ENCODE data around the gene PLAAT1.

The PLAAT1 gene

GRCh38 chr3:193269343-193270028 lies 28.5 kb downstream of the PLAAT1 start:
- Histone ChIP-seq H3K27ac (ENCODE audit: poor library complexity, severe bottlenecking) (no peak overlapping the region), H3K9me3 (ENCODE audit: severe bottlenecking) (no peaks in the 10 kb centered on the region), H3K36me3 (ENCODE audit: low read depth) (no peaks in the 10 kb centered on the region), H3K4me1 (ENCODE audit: insufficient read depth, poor library complexity, severe bottlenecking) (no peaks in the 10 kb centered on the region), H3K4me3 (ENCODE audit: severe bottlenecking) (no peak overlapping the region), H3K27me3 (ENCODE audit: insufficient read depth, poor library complexity, severe bottlenecking) (peaks cover 3% of the 10 kb centered on the region)
- DNase-seq (ENCODE audit: low spot score) (no peak), ATAC-seq (ENCODE audit: low read depth) (no peak)
- TF ChIP-seq CTCF (IDR thresholded peaks at IDR 0.05; ENCODE audit: poor library complexity, severe bottlenecking) = no peak

- Histone ChIP-seq H3K36me3 (ENCODE audit: low read depth) (no peaks in the 10 kb centered on the region), H3K27me3 (ENCODE audit: insufficient read depth, poor library complexity, severe bottlenecking) (peaks cover 3% of the 10 kb centered on the region), H3K4me3 (ENCODE audit: severe bottlenecking) (no peak overlapping the region), H3K4me1 (ENCODE audit: insufficient read depth, poor library complexity, severe bottlenecking) (no peaks in the 10 kb centered on the region), H3K9me3 (ENCODE audit: severe bottlenecking) (no peaks in the 10 kb centered on the region), H3K27ac (ENCODE audit: poor library complexity, severe bottlenecking) (no peak overlapping the region)
- ATAC-seq (ENCODE audit: low read depth) (no peak), DNase-seq (ENCODE audit: low spot score) (no peak)
- no peak for TF ChIP-seq CTCF (IDR thresholded peaks at IDR 0.05; ENCODE audit: poor library complexity, severe bottlenecking)
These were observed 29.4 kb downstream of the PLAAT1 start for GRCh38 chr3:193270451-193270850.

GRCh38 chr3:193271101-193271840 lies 30.2 kb downstream of the PLAAT1 start:
- Histone ChIP-seq H3K27me3 (ENCODE audit: insufficient read depth, poor library complexity, severe bottlenecking) (peaks cover 3% of the 10 kb centered on the region), H3K9me3 (ENCODE audit: severe bottlenecking) (no peaks in the 10 kb centered on the region), H3K27ac (ENCODE audit: poor library complexity, severe bottlenecking) (no peak overlapping the region), H3K4me1 (ENCODE audit: insufficient read depth, poor library complexity, severe bottlenecking) (no peaks in the 10 kb centered on the region), H3K4me3 (ENCODE audit: severe bottlenecking) (no peak overlapping the region), H3K36me3 (ENCODE audit: low read depth) (no peaks in the 10 kb centered on the region)
- no peak for ATAC-seq (ENCODE audit: low read depth)
- TF ChIP-seq CTCF (IDR thresholded peaks at IDR 0.05; ENCODE audit: poor library complexity, severe bottlenecking) = no peak
- no peak for DNase-seq (ENCODE audit: low spot score)

- Histone ChIP-seq H3K27ac (ENCODE audit: poor library complexity, severe bottlenecking) (no peak overlapping the region), H3K36me3 (ENCODE audit: low read depth) (no peaks in the 10 kb centered on the region), H3K9me3 (ENCODE audit: severe bottlenecking) (no peaks in the 10 kb centered on the region), H3K27me3 (ENCODE audit: insufficient read depth, poor library complexity, severe bottlenecking) (no peaks in the 10 kb centered on the region), H3K4me1 (ENCODE audit: insufficient read depth, poor library complexity, severe bottlenecking) (no peaks in the 10 kb centered on the region), H3K4me3 (ENCODE audit: severe bottlenecking) (no peak overlapping the region)
- ATAC-seq (ENCODE audit: low read depth) (no peak), DNase-seq (ENCODE audit: low spot score) (no peak)
- TF ChIP-seq CTCF (IDR thresholded peaks at IDR 0.05; ENCODE audit: poor library complexity, severe bottlenecking) = no peak
These were observed 51.4 kb downstream of the PLAAT1 start for GRCh38 chr3:193292386-193292785.

- ATAC-seq (ENCODE audit: low read depth) = no peak
- H3K27ac ChIP-seq (ENCODE audit: poor library complexity, severe bottlenecking) = no peak overlapping the region
- H3K27me3 ChIP-seq (ENCODE audit: insufficient read depth, poor library complexity, severe bottlenecking) = peaks cover 13% of the 10 kb centered on the region
- peaks cover under 1% of the 10 kb centered on the region for H3K4me1 ChIP-seq (ENCODE audit: insufficient read depth, poor library complexity, severe bottlenecking)
- no peak for TF ChIP-seq CTCF (IDR thresholded peaks at IDR 0.05; ENCODE audit: poor library complexity, severe bottlenecking)
- no peak for DNase-seq (ENCODE audit: low spot score)
- H3K36me3 ChIP-seq (ENCODE audit: low read depth) = no peaks in the 10 kb centered on the region
- no peaks in the 10 kb centered on the region for H3K9me3 ChIP-seq (ENCODE audit: severe bottlenecking)
- H3K4me3 ChIP-seq (ENCODE audit: severe bottlenecking) = no peak overlapping the region
These were observed 55.0 kb downstream of the PLAAT1 start for GRCh38 chr3:193295985-193296384.
